Measurements from ENCODE around the gene AOC1.

AOC1 gene

GRCh38 chr7:150814328-150815001 is 37.9 kb upstream of the AOC1 start:
- no peak for DNase-seq (ENCODE audit: extremely low read depth, low read depth)
- TF ChIP-seq, protein P1, sequence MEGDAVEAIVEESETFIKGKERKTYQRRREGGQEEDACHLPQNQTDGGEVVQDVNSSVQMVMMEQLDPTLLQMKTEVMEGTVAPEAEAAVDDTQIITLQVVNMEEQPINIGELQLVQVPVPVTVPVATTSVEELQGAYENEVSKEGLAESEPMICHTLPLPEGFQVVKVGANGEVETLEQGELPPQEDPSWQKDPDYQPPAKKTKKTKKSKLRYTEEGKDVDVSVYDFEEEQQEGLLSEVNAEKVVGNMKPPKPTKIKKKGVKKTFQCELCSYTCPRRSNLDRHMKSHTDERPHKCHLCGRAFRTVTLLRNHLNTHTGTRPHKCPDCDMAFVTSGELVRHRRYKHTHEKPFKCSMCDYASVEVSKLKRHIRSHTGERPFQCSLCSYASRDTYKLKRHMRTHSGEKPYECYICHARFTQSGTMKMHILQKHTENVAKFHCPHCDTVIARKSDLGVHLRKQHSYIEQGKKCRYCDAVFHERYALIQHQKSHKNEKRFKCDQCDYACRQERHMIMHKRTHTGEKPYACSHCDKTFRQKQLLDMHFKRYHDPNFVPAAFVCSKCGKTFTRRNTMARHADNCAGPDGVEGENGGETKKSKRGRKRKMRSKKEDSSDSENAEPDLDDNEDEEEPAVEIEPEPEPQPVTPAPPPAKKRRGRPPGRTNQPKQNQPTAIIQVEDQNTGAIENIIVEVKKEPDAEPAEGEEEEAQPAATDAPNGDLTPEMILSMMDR (IDR thresholded peaks at IDR 0.05; ENCODE audit: low read depth, low read length, missing control alignments), result no peak
- H3K4me3 ChIP-seq (replicated peaks; ENCODE audit: low read depth, low read length), result no peak overlapping the region

DNA sequence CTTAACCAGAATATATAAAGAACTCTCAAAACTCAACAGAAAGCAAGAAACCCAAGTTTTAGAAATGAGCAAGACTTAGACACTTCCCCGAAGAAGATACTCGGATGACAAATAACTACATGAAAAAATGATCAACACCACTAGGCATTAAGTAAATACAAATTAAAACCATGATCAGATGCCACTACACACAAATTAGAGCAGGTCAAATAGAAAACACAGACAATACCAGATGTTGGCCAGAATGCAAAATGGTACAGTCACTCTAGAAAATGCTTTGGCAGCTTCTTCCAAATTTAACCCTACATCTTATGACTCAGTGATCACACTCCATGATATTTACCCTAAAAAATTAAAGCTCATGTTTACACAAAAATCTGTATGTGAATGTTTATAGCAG is 33.3 kb upstream of the AOC1 start:
- no peak overlapping the region for H3K4me3 ChIP-seq (replicated peaks; ENCODE audit: low read depth, low read length)
- DNase-seq (ENCODE audit: extremely low read depth, low read depth), result no peak
- TF ChIP-seq, protein P1 (IDR thresholded peaks at IDR 0.05; ENCODE audit: low read depth, low read length, missing control alignments), result no peak

GRCh38 chr7:150820148-150820547 is 32.2 kb upstream of the AOC1 start:
- TF ChIP-seq, protein P1 (IDR thresholded peaks at IDR 0.05; ENCODE audit: low read depth, low read length, missing control alignments), result no peak
- no peak for DNase-seq (ENCODE audit: extremely low read depth, low read depth)
- no peak overlapping the region for H3K4me3 ChIP-seq (replicated peaks; ENCODE audit: low read depth, low read length)

DNA sequence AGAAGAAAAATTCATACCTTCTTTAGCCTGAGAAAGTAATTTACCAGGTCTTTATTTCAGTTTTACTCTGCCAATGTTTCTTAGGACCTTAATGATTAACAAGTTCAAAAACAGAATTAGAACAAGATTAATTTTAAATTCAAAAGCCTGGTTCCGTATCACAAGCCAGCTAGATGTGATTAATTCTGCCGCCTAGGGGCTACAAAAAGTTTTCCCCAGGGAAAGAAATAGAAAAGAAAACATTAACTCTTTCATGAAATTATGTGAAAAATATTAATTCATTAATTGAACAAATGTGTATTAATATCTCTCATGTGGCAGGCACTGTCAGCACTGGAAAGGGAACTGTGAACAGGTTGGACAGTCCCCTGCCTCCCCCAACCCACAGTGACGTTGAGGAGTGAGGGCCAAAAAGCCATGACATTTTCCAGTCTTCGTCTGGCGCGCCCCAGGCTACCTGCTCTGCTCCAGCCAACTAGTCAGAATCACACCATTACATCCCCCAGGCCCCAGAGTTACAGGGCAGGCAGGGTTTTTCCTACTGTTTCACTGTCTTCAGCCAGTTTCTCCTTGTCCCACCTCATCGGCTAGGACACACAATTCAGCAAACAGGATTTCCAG is 31.6 kb upstream of the AOC1 start:
- no peak for DNase-seq (ENCODE audit: extremely low read depth, low read depth)
- TF ChIP-seq, protein P1 (IDR thresholded peaks at IDR 0.05; ENCODE audit: low read depth, low read length, missing control alignments), result no peak
- no peak overlapping the region for H3K4me3 ChIP-seq (replicated peaks; ENCODE audit: low read depth, low read length)

DNA sequence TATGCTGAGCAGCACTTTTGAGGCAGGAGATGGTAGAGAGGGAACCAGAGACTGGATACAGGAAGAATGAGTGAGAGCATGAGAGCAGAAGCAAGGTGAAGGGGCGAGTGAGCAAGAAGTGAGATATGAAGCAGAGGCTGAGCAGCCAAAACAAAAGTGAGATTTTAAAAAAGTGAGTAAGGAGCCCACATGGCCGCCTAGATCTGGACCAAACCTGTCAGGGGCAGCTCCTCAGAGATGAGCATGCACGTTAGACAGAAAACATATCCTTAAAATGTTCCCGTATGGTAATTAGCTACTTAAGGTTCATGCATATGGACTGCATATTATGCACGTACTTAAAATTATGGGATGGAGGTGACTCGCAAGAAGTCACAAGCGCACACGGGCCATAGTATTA is 29.3 kb upstream of the AOC1 start:
- TF ChIP-seq, protein P1 (IDR thresholded peaks at IDR 0.05; ENCODE audit: low read depth, low read length, missing control alignments), result no peak
- no peak for DNase-seq (ENCODE audit: extremely low read depth, low read depth)
- H3K4me3 ChIP-seq (replicated peaks; ENCODE audit: low read depth, low read length), result no peak overlapping the region

- TF ChIP-seq, protein P1 (IDR thresholded peaks at IDR 0.05; ENCODE audit: low read depth, low read length, missing control alignments), result no peak
- no peak overlapping the region for H3K4me3 ChIP-seq (replicated peaks; ENCODE audit: low read depth, low read length)
Observed at GRCh38 chr7:150823484-150824126, 28.7 kb upstream of the AOC1 start.

More at GRCh38 chr7:150823484-150824126, 28.7 kb upstream of the AOC1 start:
- no peak for DNase-seq (ENCODE audit: extremely low read depth, low read depth)

Measured in HFF-Myc (cell line).